WTC11 (cell line): ENCODE results near the gene HOXB6. TPM values are rescaled to one million over a fixed set of nuclear protein-coding genes. Genes with fewer than 3 reads are reported as not detected.
A peak's percentile ranks its signal among the peaks of the same experiment; 100 is the strongest.

Experiments
- ATAC-seq: fragments of 200-7000 bp; cut with Tn5 transposase; 2 replicates; pipeline ENCODE4 v1.10.0; 2021; ENCODE audit warnings: mild to moderate bottlenecking, moderate library complexity
- CTCF ChIA-PET: fragments of 300-600 bp; sonication (Branson Sonifier 250); formaldehyde crosslinking; loops from one replicate; lab custom pipeline; 2021; ENCODE audit warnings: antibody characterized with exemption; lab: Charles Lee
- POLR2A ChIA-PET: fragments of 350-600 bp; sonication (Branson Sonifier 250); formaldehyde crosslinking; loops from one replicate; lab custom pipeline; 2021; ENCODE audit warnings: antibody characterized with exemption; lab: Charles Lee
- DNase-seq: peaks from one replicate; pipeline ENCODE4 v3.0.0; 2021; ENCODE audit warnings: low spot score
- H3K27ac Mint-ChIP-seq: 2 replicates; pipeline ENCODE4 v1.8.0; 2021; ENCODE audit warnings: mixed read lengths
- H3K27me3 Mint-ChIP-seq: 2 replicates; pipeline ENCODE4 v1.8.0; 2021; ENCODE audit warnings: low read depth, mild to moderate bottlenecking, moderate library complexity, mixed read lengths
- H3K36me3 Mint-ChIP-seq: 2 replicates; pipeline ENCODE4 v1.8.0; 2021; ENCODE audit warnings: mixed read lengths
- H3K4me1 Mint-ChIP-seq: 2 replicates; pipeline ENCODE4 v1.8.0; 2022; ENCODE audit warnings: mixed read lengths
- H3K4me3 Mint-ChIP-seq: 2 replicates; pipeline ENCODE4 v1.8.0; 2021; ENCODE audit warnings: mild to moderate bottlenecking, moderate library complexity, mixed read lengths
- H3K9me3 Mint-ChIP-seq: 2 replicates; pipeline ENCODE4 v1.8.0; 2021; ENCODE audit warnings: mixed read lengths
- ELF4 ChIP-seq: sonication (generic); formaldehyde crosslinking; IDR thresholded peaks from 2 replicates; pipeline ENCODE4 v1.8.1; 2022; ENCODE audit warnings: low read depth, mild to moderate bottlenecking, moderate library complexity, missing genetic modification reagents
- IRF2 ChIP-seq: sonication (generic); formaldehyde crosslinking; IDR thresholded peaks from 2 replicates; pipeline ENCODE4 v1.8.0; 2022; ENCODE audit warnings: low read depth, missing genetic modification reagents, borderline replicate concordance
- NFYB ChIP-seq: sonication (generic); formaldehyde crosslinking; conservative IDR thresholded peaks from 2 replicates; pipeline ENCODE4 v1.8.0; 2022; ENCODE audit warnings: low read depth, missing genetic modification reagents
- SMAD3 ChIP-seq: sonication (generic); formaldehyde crosslinking; IDR thresholded peaks from 2 replicates; pipeline ENCODE4 v1.8.0; 2022; ENCODE audit warnings: missing genetic modification reagents, mild to moderate bottlenecking, borderline replicate concordance
- SOX15 ChIP-seq: fragments of 250-450 bp; sonication (Bioruptor Pico); IDR thresholded peaks from 2 replicates; pipeline ENCODE4 v1.9.0; 2021; ENCODE audit warnings: mild to moderate bottlenecking
- TEAD4 ChIP-seq: sonication (generic); formaldehyde crosslinking; IDR thresholded peaks from 2 replicates; pipeline ENCODE4 v1.8.0; 2022; ENCODE audit warnings: mild to moderate bottlenecking, missing genetic modification reagents
- TP53 ChIP-seq: sonication (generic); formaldehyde crosslinking; IDR thresholded peaks from 2 replicates; pipeline ENCODE4 v1.8.1; 2023; ENCODE audit warnings: mild to moderate bottlenecking, missing genetic modification reagents
- ZBTB21 ChIP-seq: sonication (generic); formaldehyde crosslinking; IDR thresholded peaks from 2 replicates; pipeline ENCODE4 v1.8.1; 2023; ENCODE audit warnings: mild to moderate bottlenecking, missing genetic modification reagents, borderline replicate concordance
- ZNF416 ChIP-seq: fragments of 250-450 bp; sonication (Bioruptor Pico); IDR thresholded peaks from 2 replicates; pipeline ENCODE4 v1.9.0; 2021; ENCODE audit warnings: mild to moderate bottlenecking, inconsistent platforms
- ZNF423 ChIP-seq: fragments of 250-450 bp; sonication (Bioruptor Pico); IDR thresholded peaks from 2 replicates; pipeline ENCODE4 v2.1.2; 2022; ENCODE audit warnings: mild to moderate bottlenecking, moderate library complexity
- total RNA-seq: library from RNA; stranded (reverse); gene quantifications from 3 replicates; pipeline ENCODE4 v1.2.3, GENCODE V29; 2021
- TF ChIP-seq, protein P1 (sequence below): sonication (generic); formaldehyde crosslinking; conservative IDR thresholded peaks from 2 replicates; pipeline ENCODE4 v1.8.1; 2022; ENCODE audit warnings: mild to moderate bottlenecking, missing genetic modification reagents
- TF ChIP-seq, protein P2 (sequence below): sonication (generic); formaldehyde crosslinking; IDR thresholded peaks from 2 replicates; pipeline ENCODE4 v1.8.0; 2023; ENCODE audit warnings: missing genetic modification reagents
- TF ChIP-seq, protein P3 (sequence below): fragments of 250-450 bp; sonication (Bioruptor Pico); IDR thresholded peaks from 2 replicates; pipeline ENCODE4 v1.8.0; 2021; ENCODE audit warnings: mild to moderate bottlenecking
- TF ChIP-seq, protein P4 (sequence below): sonication (generic); formaldehyde crosslinking; IDR thresholded peaks from 2 replicates; pipeline ENCODE4 v1.8.0; 2023; ENCODE audit warnings: mild to moderate bottlenecking, missing genetic modification reagents
- TF ChIP-seq, protein P5 (sequence below): sonication (generic); formaldehyde crosslinking; IDR thresholded peaks from 2 replicates; pipeline ENCODE4 v1.8.0; 2022; ENCODE audit warnings: mild to moderate bottlenecking, missing genetic modification reagents
- TF ChIP-seq, protein P6 (sequence below): fragments of 250-450 bp; sonication (Bioruptor Pico); IDR thresholded peaks from 2 replicates; pipeline ENCODE4 v1.9.0; 2021; ENCODE audit warnings: mild to moderate bottlenecking, borderline replicate concordance
- TF ChIP-seq, protein P7 (sequence below): fragments of 250-450 bp; sonication (Bioruptor Pico); IDR thresholded peaks from 2 replicates; pipeline ENCODE4 v1.9.0; 2021; ENCODE audit warnings: mild to moderate bottlenecking
- TF ChIP-seq, protein P8 (sequence below): sonication (generic); formaldehyde crosslinking; IDR thresholded peaks from 2 replicates; pipeline ENCODE4 v1.8.0; 2022; ENCODE audit warnings: mild to moderate bottlenecking, missing genetic modification reagents
- TF ChIP-seq, protein P9 (sequence below): sonication (generic); formaldehyde crosslinking; IDR thresholded peaks from 2 replicates; pipeline ENCODE4 v1.8.1; 2023; ENCODE audit warnings: mild to moderate bottlenecking, missing genetic modification reagents

The HOXB6 gene
- total RNA-seq, 1 experiment from 2014 or later: not detected

DNA sequence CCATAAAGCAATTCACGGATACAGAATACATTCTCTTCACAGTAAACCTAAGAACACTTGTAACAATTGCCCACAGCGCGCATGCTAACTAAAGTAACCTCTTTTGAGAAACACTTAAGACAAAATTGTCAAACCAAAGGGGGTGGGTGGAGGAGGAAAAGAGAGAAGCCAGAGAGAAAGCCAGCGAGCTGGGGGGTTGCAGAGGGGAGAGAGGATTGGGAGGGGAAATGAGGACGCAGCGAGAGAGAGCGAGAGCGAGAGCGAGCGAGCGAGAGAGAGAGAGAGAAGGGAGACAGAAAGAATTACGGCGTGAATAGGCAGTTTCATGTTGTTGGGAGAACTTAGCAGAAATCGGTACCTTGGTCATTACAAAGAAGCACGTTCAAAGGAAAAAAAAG lies 7.7 kb upstream of the HOXB6 start (continued):
- TF ChIP-seq NFYB: no peak
- no peak for TF ChIP-seq TP53
- TF ChIP-seq, protein P1, sequence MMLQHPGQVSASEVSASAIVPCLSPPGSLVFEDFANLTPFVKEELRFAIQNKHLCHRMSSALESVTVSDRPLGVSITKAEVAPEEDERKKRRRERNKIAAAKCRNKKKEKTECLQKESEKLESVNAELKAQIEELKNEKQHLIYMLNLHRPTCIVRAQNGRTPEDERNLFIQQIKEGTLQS (CRISPR knock-in tag): no peak
- no peak for TF ChIP-seq IRF2 (CRISPR knock-in tag)
- TF ChIP-seq, protein P2, sequence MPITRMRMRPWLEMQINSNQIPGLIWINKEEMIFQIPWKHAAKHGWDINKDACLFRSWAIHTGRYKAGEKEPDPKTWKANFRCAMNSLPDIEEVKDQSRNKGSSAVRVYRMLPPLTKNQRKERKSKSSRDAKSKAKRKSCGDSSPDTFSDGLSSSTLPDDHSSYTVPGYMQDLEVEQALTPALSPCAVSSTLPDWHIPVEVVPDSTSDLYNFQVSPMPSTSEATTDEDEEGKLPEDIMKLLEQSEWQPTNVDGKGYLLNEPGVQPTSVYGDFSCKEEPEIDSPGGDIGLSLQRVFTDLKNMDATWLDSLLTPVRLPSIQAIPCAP (CRISPR knock-in tag): no peak
- TF ChIP-seq, protein P3, sequence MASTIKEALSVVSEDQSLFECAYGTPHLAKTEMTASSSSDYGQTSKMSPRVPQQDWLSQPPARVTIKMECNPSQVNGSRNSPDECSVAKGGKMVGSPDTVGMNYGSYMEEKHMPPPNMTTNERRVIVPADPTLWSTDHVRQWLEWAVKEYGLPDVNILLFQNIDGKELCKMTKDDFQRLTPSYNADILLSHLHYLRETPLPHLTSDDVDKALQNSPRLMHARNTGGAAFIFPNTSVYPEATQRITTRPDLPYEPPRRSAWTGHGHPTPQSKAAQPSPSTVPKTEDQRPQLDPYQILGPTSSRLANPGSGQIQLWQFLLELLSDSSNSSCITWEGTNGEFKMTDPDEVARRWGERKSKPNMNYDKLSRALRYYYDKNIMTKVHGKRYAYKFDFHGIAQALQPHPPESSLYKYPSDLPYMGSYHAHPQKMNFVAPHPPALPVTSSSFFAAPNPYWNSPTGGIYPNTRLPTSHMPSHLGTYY: no peak

DNA sequence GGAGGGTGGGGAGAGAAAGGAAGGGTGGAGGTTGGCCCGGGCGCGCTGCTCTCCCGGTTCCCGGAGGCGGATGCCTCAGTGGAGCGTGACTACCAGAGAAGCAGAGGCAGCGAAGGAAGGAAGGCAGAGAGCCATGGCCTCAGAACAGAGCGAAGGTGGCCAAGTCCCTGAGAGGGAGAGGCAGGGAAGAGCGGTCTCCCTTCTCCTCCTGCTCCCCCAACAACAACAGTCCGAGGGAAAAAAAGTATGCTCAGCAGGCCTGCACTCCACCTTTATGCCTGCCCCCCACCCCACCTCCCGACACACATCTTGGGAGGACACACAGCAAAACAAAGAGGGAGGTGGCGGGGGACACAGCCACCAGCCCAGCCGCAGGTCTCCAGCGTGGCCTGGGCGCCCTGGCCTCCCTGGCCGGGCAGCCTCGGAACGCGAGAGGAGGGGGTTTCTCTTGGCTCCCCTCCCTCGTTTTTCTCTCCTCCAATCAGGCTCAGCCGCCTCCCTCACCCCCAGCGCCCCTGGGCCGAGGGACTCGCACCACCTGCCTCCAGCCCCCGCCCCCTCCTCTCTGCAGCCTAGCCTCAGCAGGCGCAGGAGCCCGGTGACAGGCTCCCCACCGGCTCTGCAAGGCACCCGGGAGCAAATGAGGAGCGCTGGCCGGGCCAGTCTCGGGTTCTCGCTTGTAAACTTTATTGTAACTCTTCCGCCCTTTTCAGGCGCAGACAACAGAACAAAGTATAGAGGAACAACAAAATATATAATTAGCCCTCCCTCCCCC lies 7.1 kb upstream of the HOXB6 start:
- Mint-ChIP-seq H3K9me3 (no peaks in the 10 kb centered on the region), H3K36me3 (0 out of 2 replicates have a peak, but pooled peaks cover 2% of the 10 kb centered on the region), H3K4me1 (peaks cover 29% of the 10 kb centered on the region), H3K27me3 (peaks cover 100% of the 10 kb centered on the region; the same call in 1 of the 2 replicates), H3K4me3 (0 out of 2 replicates have a peak overlapping the region, but pooled peaks have one; percentile 25), H3K27ac (no peak overlapping the region)
- peak; percentile 64 for DNase-seq
- CTCF ChIA-PET: no interaction called here
- POLR2A ChIA-PET: no interaction called here
- ATAC-seq: peak; percentile 28
- TF ChIP-seq, protein P4, sequence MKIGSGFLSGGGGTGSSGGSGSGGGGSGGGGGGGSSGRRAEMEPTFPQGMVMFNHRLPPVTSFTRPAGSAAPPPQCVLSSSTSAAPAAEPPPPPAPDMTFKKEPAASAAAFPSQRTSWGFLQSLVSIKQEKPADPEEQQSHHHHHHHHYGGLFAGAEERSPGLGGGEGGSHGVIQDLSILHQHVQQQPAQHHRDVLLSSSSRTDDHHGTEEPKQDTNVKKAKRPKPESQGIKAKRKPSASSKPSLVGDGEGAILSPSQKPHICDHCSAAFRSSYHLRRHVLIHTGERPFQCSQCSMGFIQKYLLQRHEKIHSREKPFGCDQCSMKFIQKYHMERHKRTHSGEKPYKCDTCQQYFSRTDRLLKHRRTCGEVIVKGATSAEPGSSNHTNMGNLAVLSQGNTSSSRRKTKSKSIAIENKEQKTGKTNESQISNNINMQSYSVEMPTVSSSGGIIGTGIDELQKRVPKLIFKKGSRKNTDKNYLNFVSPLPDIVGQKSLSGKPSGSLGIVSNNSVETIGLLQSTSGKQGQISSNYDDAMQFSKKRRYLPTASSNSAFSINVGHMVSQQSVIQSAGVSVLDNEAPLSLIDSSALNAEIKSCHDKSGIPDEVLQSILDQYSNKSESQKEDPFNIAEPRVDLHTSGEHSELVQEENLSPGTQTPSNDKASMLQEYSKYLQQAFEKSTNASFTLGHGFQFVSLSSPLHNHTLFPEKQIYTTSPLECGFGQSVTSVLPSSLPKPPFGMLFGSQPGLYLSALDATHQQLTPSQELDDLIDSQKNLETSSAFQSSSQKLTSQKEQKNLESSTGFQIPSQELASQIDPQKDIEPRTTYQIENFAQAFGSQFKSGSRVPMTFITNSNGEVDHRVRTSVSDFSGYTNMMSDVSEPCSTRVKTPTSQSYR (CRISPR knock-in tag): no peak
- TF ChIP-seq TEAD4 (CRISPR knock-in tag) (no peak), ZNF416 (CRISPR knock-in tag) (no peak), ELF4 (CRISPR knock-in tag) (no peak), SOX15 (CRISPR knock-in tag) (no peak), ZBTB21 (CRISPR knock-in tag) (no peak), SMAD3 (CRISPR knock-in tag) (no peak), ZNF423 (no peak)
- TF ChIP-seq, protein P5, sequence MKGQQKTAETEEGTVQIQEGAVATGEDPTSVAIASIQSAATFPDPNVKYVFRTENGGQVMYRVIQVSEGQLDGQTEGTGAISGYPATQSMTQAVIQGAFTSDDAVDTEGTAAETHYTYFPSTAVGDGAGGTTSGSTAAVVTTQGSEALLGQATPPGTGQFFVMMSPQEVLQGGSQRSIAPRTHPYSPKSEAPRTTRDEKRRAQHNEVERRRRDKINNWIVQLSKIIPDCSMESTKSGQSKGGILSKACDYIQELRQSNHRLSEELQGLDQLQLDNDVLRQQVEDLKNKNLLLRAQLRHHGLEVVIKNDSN: no peak
- TF ChIP-seq, protein P6, sequence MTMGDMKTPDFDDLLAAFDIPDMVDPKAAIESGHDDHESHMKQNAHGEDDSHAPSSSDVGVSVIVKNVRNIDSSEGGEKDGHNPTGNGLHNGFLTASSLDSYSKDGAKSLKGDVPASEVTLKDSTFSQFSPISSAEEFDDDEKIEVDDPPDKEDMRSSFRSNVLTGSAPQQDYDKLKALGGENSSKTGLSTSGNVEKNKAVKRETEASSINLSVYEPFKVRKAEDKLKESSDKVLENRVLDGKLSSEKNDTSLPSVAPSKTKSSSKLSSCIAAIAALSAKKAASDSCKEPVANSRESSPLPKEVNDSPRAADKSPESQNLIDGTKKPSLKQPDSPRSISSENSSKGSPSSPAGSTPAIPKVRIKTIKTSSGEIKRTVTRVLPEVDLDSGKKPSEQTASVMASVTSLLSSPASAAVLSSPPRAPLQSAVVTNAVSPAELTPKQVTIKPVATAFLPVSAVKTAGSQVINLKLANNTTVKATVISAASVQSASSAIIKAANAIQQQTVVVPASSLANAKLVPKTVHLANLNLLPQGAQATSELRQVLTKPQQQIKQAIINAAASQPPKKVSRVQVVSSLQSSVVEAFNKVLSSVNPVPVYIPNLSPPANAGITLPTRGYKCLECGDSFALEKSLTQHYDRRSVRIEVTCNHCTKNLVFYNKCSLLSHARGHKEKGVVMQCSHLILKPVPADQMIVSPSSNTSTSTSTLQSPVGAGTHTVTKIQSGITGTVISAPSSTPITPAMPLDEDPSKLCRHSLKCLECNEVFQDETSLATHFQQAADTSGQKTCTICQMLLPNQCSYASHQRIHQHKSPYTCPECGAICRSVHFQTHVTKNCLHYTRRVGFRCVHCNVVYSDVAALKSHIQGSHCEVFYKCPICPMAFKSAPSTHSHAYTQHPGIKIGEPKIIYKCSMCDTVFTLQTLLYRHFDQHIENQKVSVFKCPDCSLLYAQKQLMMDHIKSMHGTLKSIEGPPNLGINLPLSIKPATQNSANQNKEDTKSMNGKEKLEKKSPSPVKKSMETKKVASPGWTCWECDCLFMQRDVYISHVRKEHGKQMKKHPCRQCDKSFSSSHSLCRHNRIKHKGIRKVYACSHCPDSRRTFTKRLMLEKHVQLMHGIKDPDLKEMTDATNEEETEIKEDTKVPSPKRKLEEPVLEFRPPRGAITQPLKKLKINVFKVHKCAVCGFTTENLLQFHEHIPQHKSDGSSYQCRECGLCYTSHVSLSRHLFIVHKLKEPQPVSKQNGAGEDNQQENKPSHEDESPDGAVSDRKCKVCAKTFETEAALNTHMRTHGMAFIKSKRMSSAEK (CRISPR knock-in tag): no peak
- TF ChIP-seq, protein P7, sequence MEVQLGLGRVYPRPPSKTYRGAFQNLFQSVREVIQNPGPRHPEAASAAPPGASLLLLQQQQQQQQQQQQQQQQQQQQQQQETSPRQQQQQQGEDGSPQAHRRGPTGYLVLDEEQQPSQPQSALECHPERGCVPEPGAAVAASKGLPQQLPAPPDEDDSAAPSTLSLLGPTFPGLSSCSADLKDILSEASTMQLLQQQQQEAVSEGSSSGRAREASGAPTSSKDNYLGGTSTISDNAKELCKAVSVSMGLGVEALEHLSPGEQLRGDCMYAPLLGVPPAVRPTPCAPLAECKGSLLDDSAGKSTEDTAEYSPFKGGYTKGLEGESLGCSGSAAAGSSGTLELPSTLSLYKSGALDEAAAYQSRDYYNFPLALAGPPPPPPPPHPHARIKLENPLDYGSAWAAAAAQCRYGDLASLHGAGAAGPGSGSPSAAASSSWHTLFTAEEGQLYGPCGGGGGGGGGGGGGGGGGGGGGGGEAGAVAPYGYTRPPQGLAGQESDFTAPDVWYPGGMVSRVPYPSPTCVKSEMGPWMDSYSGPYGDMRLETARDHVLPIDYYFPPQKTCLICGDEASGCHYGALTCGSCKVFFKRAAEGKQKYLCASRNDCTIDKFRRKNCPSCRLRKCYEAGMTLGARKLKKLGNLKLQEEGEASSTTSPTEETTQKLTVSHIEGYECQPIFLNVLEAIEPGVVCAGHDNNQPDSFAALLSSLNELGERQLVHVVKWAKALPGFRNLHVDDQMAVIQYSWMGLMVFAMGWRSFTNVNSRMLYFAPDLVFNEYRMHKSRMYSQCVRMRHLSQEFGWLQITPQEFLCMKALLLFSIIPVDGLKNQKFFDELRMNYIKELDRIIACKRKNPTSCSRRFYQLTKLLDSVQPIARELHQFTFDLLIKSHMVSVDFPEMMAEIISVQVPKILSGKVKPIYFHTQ (CRISPR knock-in tag): no peak
- TF ChIP-seq, protein P8, sequence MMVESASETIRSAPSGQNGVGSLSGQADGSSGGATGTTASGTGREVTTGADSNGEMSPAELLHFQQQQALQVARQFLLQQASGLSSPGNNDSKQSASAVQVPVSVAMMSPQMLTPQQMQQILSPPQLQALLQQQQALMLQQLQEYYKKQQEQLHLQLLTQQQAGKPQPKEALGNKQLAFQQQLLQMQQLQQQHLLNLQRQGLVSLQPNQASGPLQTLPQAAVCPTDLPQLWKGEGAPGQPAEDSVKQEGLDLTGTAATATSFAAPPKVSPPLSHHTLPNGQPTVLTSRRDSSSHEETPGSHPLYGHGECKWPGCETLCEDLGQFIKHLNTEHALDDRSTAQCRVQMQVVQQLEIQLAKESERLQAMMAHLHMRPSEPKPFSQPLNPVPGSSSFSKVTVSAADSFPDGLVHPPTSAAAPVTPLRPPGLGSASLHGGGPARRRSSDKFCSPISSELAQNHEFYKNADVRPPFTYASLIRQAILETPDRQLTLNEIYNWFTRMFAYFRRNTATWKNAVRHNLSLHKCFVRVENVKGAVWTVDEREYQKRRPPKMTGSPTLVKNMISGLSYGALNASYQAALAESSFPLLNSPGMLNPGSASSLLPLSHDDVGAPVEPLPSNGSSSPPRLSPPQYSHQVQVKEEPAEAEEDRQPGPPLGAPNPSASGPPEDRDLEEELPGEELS (CRISPR knock-in tag): no peak
- TF ChIP-seq, protein P9, sequence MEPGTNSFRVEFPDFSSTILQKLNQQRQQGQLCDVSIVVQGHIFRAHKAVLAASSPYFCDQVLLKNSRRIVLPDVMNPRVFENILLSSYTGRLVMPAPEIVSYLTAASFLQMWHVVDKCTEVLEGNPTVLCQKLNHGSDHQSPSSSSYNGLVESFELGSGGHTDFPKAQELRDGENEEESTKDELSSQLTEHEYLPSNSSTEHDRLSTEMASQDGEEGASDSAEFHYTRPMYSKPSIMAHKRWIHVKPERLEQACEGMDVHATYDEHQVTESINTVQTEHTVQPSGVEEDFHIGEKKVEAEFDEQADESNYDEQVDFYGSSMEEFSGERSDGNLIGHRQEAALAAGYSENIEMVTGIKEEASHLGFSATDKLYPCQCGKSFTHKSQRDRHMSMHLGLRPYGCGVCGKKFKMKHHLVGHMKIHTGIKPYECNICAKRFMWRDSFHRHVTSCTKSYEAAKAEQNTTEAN (CRISPR knock-in tag): no peak
